Hematopoietic multipotent progenitor cell treated with erythropoietin and hydrocortisone succinate and interleukin-3 and kit ligand, for 17 days (in vitro differentiated cells): ENCODE measurements around the gene RRP36.
"Not testable (repeated sequence)": the region's sequence is repeated elsewhere in the genome, so short reads cannot be mapped to it uniquely, and the experiment has no call there.

Experiments
- DNase-seq: peaks from one replicate; pipeline ENCODE4 v3.0.0-alpha.2; 2015; ENCODE audit warnings: low spot score

RRP36 gene

GRCh38 chr6:43037706-43038105 is 16.3 kb downstream of the RRP36 start:
- no peak for DNase-seq

- DNase-seq = no peak
These were observed 17.3 kb downstream of the RRP36 start for GRCh38 chr6:43038727-43039126.

GRCh38 chr6:43040542-43041257 is 19.3 kb downstream of the RRP36 start:
- DNase-seq = no peak

- DNase-seq = not testable (repeated sequence)
These were observed 20.1 kb downstream of the RRP36 start for GRCh38 chr6:43041475-43041874.

- no peak for DNase-seq
These were observed 21.9 kb downstream of the RRP36 start for GRCh38 chr6:43043310-43043709.

- DNase-seq = no peak
These were observed 24.0 kb downstream of the RRP36 start for GRCh38 chr6:43045371-43045930.

GRCh38 chr6:43047998-43048397 is 26.6 kb downstream of the RRP36 start:
- no peak for DNase-seq

GRCh38 chr6:43050981-43051380 is 29.6 kb downstream of the RRP36 start:
- no peak for DNase-seq

GRCh38 chr6:43052225-43052841 is 30.9 kb downstream of the RRP36 start:
- DNase-seq = no peak

GRCh38 chr6:43052842-43053544 is 31.6 kb downstream of the RRP36 start:
- DNase-seq = peak; percentile 38

GRCh38 chr6:43053545-43054205 is 32.3 kb downstream of the RRP36 start, which contains the start of gene CUL7:
TSS of gene CUL7 (minus strand) at chr6:43053851. CDS start at chr6:43052788, 1,063 bp downstream.
- DNase-seq = peak; percentile 95

GRCh38 chr6:43054206-43054943 is 33.0 kb downstream of the RRP36 start:
- DNase-seq = peak; percentile 22

- DNase-seq = no peak
These were observed 34.5 kb downstream of the RRP36 start for GRCh38 chr6:43055966-43056365.

GRCh38 chr6:43058531-43058930 is 37.1 kb downstream of the RRP36 start:
- no peak for DNase-seq

GRCh38 chr6:43059168-43060033 is 38.0 kb downstream of the RRP36 start, which contains the start of the genes KLC4 and MRPL2:
TSS of gene KLC4 (plus strand) at chr6:43059631. CDS start at chr6:43061336, 1,705 bp downstream.
TSS of gene MRPL2 (minus strand) at chr6:43059434. CDS start at chr6:43059381, 53 bp downstream.
- peak; percentile 99 for DNase-seq

GRCh38 chr6:43060034-43060754 is 38.8 kb downstream of the RRP36 start:
- DNase-seq = peak; percentile 64

GRCh38 chr6:43060755-43061633 is 39.6 kb downstream of the RRP36 start:
- no peak for DNase-seq

GRCh38 chr6:43061861-43062260 is 40.4 kb downstream of the RRP36 start:
- DNase-seq = no peak

- DNase-seq = no peak
These were observed 41.4 kb downstream of the RRP36 start for GRCh38 chr6:43062818-43063217.
